ENCODE measurements around the gene MED19. TPM values are rescaled to one million over a fixed set of nuclear protein-coding genes. Genes with fewer than 3 reads are reported as not detected.

The MED19 gene
- total RNA-seq, 1 experiment from 2014 or later, result 29.7 TPM

- intact Hi-C loops (cut with micrococcal nuclease; ENCODE audit: unreplicated experiment), result no loop called here
- TF ChIP-seq CTCF (IDR thresholded peaks at IDR 0.05) (peak; percentile 56; the same call in 1 of the 2 replicates), REST (IDR thresholded peaks at IDR 0.05; ENCODE audit: insufficient read depth in 1 of 2, low read depth in 2 of 2, low read length in 1 of 2) (no peak), SIN3A (IDR thresholded peaks at IDR 0.05; ENCODE audit: borderline replicate concordance, insufficient read depth, low read depth, low read length) (peak; percentile 87; the same call in 1 of the 2 replicates), TCF7L2 (IDR thresholded peaks at IDR 0.05; ENCODE audit: low read depth, low read length) (peak; percentile 14; the same call in 1 of the 2 replicates), POLR2AphosphoS5 (IDR thresholded peaks at IDR 0.05; ENCODE audit: low read depth, low read length) (peak; percentile 77)
- H3K4me1 ChIP-seq (ENCODE audit: control insufficient read depth, insufficient read depth, low read length), result peaks cover 15% of the 10 kb centered on the region
- peak; percentile 93 for DNase-seq (ENCODE audit: low read depth, low spot score)
- H3K4me3 ChIP-seq (ENCODE audit: low read depth in 2 of 2, low read length in 2 of 2), result peak within 1 kb of the TSS; percentile 93 to 94
- POLR2A ChIA-PET, result no interaction called here
- peak; percentile 96 for ATAC-seq
- BruUV-seq (replicated peaks), result no TSS peak
- CTCF ChIA-PET, result no interaction called here
- H3K9me3 ChIP-seq (ENCODE audit: control insufficient read depth, insufficient read depth, low read depth, low read length), result no peaks in the 10 kb centered on the region
- no peaks in the 10 kb centered on the region for H3K27me3 ChIP-seq (ENCODE audit: control insufficient read depth, insufficient read depth, low read length)
- H3K36me3 ChIP-seq (ENCODE audit: control insufficient read depth, insufficient read depth, low read length), result peaks cover 11% of the 10 kb centered on the region
- in situ Hi-C loops (cut with HindIII; ENCODE audit: low pct_unique_long_range_greater_than_20kb, low sequenced_read_pairs), result no loop called here
- H3K27ac ChIP-seq (ENCODE audit: low read length), result peak within 1 kb of the TSS; percentile 98
Observed at GRCh38 chr11:57667736-57668433, 44.1 kb downstream of the MED19 start, which contains the start of gene ZDHHC5. ZDHHC5 (plus strand) TSS chr11:57668114; CDS start chr11:57673091, 4,977 bp downstream.

- DNase-seq (ENCODE audit: low read depth, low spot score), result peak; percentile 93
- TF ChIP-seq TCF7L2 (IDR thresholded peaks at IDR 0.05; ENCODE audit: low read depth, low read length) (peak; percentile 72), POLR2AphosphoS5 (IDR thresholded peaks at IDR 0.05; ENCODE audit: low read depth, low read length) (peak; percentile 39), CTCF (IDR thresholded peaks at IDR 0.05) (no peak), SIN3A (IDR thresholded peaks at IDR 0.05; ENCODE audit: borderline replicate concordance, insufficient read depth, low read depth, low read length) (no peak), REST (IDR thresholded peaks at IDR 0.05; ENCODE audit: insufficient read depth in 1 of 2, low read depth in 2 of 2, low read length in 1 of 2) (no peak)
- Histone ChIP-seq H3K36me3 (ENCODE audit: control insufficient read depth, insufficient read depth, low read length) (peaks cover 6% of the 10 kb centered on the region), H3K27ac (ENCODE audit: low read length) (peak overlapping the region; percentile 98), H3K27me3 (ENCODE audit: control insufficient read depth, insufficient read depth, low read length) (no peaks in the 10 kb centered on the region), H3K9me3 (ENCODE audit: control insufficient read depth, insufficient read depth, low read depth, low read length) (no peaks in the 10 kb centered on the region), H3K4me3 (ENCODE audit: low read depth in 2 of 2, low read length in 2 of 2) (peak overlapping the region; percentile 93 to 94), H3K4me1 (ENCODE audit: control insufficient read depth, insufficient read depth, low read length) (peaks cover 15% of the 10 kb centered on the region)
- ChIA-PET CTCF (interaction anchor here (0.7 kb wide), 1 partner anchor 24 kb away, joined by 3 read pairs; no protein-coding TSS in a partner anchor), POLR2A (no interaction called here)
- peak; percentile 84 for ATAC-seq
- BruUV-seq (replicated peaks), result no TSS peak
- intact Hi-C loops (cut with micrococcal nuclease; ENCODE audit: unreplicated experiment), result no loop called here
- in situ Hi-C loops (cut with HindIII; ENCODE audit: low pct_unique_long_range_greater_than_20kb, low sequenced_read_pairs), result no loop called here
Observed at GRCh38 chr11:57667117-57667735, 44.8 kb downstream of the MED19 start.
